GM19455 (cell line): ENCODE data around the gene PDHA2.
"Not testable (repeated sequence)": the region's sequence is repeated elsewhere in the genome, so short reads cannot be mapped to it uniquely, and the experiment has no call there.

Source experiments
- ATAC-seq: cut with Tn5 transposase; IDR thresholded peaks from one replicate; pipeline ENCODE4 v1.9.1; 2021; ENCODE audit not compliant: unreplicated experiment

Gene PDHA2

GRCh38 chr4:95839891-95840290, at the start of gene PDHA2:
PDHA2 (plus strand) TSS chr4:95840093; CDS start chr4:95840151, 58 bp downstream.
- no peak for ATAC-seq

DNA sequence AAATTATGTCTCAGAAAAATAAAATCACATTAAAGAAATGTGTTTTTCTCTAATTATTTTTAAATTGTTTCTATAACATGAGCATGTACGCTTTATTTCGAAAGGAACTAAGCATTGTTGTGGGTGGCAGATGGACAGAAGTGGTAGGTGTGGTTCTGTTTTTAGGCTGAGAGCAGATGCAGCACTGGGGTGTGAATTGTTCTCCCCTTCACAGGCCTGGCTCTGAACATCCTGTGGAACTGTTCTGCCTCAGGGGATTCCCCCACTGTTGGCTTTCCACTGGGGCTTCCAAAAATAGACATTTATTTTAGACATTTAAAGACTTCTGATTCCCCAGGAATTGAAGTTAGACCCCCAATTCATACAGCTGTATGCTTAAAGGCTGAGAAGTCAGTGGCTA, 41.9 kb upstream of the PDHA2 start:
- no peak for ATAC-seq

DNA sequence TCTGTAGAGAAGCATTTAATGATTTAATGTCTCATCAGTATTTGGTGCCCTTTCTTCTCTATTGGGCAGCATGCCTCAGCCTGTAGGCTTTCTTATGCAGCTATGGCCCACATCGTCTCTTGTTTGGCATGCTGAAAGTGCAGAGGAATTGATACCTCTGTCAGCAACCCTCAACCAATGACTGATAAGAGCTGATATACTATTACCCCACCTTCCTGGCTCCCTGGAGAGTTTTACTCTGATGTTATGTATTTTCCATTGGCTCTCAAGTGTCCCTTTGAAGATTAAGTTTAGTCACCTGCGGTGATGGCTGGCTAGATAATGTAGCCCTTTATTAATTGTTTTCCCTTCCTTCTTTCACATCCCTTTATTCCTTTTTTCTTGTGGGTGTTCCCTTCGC, 41.2 kb upstream of the PDHA2 start:
- ATAC-seq: no peak

GRCh38 chr4:95821867-95822266, 18.0 kb upstream of the PDHA2 start:
- ATAC-seq: no peak

- ATAC-seq: no peak
Measured at GRCh38 chr4:95825546-95825945, 14.3 kb upstream of the PDHA2 start.

GRCh38 chr4:95830651-95831050, 9.2 kb upstream of the PDHA2 start:
- ATAC-seq: no peak

- no peak for ATAC-seq
Measured at GRCh38 chr4:95831166-95831565, 8.7 kb upstream of the PDHA2 start.

DNA sequence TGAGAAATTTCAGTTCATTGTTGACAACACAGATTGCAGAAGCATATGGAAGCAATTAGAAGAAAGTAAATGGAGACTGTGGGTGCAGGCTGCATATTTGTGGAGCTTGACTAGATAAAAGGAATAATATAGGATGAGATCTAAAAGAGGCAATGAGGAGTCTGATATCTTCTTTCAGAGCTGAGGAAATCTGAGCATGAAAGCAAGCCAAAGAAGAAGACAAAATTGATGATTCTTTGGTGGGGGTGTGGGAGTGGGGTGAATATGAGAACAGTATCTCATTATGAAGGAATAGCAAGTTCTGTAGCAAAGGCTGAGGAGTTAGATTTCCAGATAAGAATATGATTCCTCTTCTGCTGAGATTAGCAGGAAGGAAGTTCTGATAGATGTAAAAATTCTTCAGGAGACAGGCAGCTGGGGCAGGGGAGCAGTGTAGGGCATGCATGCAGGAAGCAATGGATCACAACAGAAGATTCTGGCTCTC, 6.1 kb upstream of the PDHA2 start:
- no peak for ATAC-seq

- no peak for ATAC-seq
Measured at GRCh38 chr4:95835672-95836071, 4.2 kb upstream of the PDHA2 start.

- ATAC-seq: no peak
Measured at GRCh38 chr4:95838192-95838591, 1.7 kb upstream of the PDHA2 start.

- no peak for ATAC-seq
Measured at GRCh38 chr4:95847908-95848460, 8.1 kb downstream of the PDHA2 start.

GRCh38 chr4:95850161-95850560, 10.3 kb downstream of the PDHA2 start:
- no peak for ATAC-seq

DNA sequence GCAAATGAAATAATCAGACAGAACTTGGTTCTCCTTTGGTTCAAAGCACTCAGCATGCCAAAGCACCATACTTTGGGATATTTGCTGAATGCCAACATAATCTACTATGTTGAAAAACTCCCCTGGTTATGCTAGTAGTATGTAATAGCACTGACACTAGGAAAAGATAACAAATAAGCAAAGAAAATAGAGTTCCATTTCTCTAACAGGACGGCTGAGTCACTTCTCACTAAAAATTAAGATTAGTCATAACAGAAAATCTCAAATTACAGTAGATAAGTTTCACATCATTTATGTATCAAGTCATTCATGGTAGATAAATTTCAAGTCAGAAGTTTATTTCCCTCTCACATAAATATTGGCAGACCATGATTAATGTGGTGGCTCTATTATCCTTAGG, 17.9 kb downstream of the PDHA2 start:
- ATAC-seq: no peak

- ATAC-seq: no peak
Measured at GRCh38 chr4:95867919-95868318, 28.0 kb downstream of the PDHA2 start.

DNA sequence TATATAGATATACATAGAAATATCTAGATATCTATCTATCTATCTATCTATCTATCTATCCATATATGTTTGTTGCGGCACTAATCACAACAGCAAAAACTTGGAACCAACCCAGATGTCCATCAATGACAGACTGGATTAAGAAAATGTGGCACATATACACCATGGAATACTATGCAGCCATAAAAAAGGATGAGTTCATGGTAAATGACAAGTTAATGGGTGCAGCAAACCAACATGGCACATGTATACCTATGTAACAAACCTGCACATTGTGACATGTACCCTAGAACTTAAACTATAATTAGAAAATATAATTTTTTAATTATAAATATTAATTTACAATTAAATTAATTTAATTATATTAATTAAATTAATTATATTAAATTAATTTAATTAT, 29.5 kb downstream of the PDHA2 start:
- ATAC-seq: not testable (repeated sequence)

DNA sequence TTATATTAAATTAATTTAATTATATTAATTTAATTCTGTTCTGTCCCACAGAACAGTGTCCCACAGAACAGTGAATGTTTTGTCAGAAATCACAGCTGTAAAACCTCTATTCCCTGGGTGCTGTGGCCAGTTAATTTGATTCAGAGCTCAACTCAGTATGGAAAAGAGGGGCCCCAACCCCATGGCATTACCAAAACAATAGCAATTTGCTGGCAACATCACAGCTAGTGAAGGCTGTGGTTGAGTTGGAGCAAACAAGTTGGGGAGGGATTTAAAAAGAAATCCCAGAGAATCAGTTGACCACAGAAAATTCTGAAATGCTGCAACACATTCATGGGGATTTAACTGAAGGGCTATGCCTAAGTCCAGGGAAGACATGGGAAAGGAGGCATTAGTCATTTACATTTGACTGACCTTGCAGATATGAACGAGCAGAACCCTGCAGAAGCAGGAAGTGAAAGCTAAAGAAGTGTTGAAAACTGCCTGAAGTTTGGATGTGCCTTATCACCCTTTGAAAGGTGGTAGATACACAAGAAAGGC, 30.1 kb downstream of the PDHA2 start:
- no peak for ATAC-seq

DNA sequence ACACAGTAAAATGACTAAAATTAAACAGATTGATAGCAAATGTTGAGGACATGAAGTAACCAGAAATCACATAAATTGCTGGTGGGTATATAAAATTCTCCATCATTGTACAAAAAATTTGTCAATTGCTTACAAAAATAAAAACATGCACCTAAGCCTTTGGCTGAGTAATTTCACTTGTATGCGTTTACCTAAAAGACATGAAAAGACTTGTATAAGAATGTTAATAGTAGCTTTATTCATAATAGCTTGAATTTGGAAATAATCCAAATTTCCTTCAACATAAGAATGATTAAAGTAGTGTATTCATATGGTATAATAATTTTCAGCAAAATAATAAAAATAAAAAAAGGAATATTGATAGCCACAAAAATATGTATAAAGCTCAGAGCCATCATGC, 37.7 kb downstream of the PDHA2 start:
- ATAC-seq: no peak

DNA sequence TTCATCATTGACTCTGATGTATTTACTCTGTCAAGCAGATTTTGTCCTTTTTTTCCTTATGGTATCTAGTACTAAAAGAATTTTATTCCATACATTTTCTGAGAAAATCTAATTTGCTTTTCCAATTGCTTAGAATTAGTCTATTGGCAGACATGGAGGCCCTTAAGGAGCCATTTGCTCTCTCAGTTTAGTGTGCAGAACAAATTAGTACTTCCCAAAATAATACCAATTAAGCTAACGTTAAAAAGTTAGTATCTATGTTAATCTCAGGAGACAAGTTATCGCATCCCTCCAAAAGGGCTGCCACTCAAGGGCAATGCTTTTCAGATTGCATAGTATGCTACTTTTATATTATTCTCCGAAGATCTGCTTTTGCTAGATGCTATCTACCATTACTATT, 47.7 kb downstream of the PDHA2 start:
- no peak for ATAC-seq

- no peak for ATAC-seq
Measured at GRCh38 chr4:95889662-95890061, 49.8 kb downstream of the PDHA2 start.
